GM19467 (cell line): ENCODE data around the gene SPAG16.
"Not testable (repeated sequence)": the region's sequence is repeated elsewhere in the genome, so short reads cannot be mapped to it uniquely, and the experiment has no call there.

ENCODE experiments used
- ATAC-seq: cut with Tn5 transposase; IDR thresholded peaks from one replicate; pipeline ENCODE4 v1.9.1; 2021; ENCODE audit warnings: mild to moderate bottlenecking, moderate library complexity; ENCODE audit not compliant: unreplicated experiment

Gene SPAG16

DNA sequence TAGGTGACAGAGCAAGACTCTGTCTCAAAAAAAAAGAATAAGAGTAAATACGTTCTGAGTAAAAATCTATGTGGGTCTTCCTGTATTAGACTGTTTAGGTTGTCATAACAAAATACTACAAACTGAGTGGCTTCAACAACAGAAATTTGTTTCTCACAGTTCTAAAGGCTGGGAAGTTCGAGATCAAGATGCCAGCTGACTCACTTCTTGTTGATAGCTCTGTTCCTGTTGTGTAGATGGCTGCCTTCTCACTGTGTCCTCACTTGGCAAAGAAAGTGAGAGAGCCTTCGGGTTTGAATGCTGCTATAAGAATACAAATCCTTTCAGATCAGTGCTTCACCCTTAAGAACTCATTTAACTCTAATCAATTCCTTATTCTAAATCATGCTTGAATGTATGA, 696.6 kb downstream of the SPAG16 start:
- ATAC-seq, result no peak

DNA sequence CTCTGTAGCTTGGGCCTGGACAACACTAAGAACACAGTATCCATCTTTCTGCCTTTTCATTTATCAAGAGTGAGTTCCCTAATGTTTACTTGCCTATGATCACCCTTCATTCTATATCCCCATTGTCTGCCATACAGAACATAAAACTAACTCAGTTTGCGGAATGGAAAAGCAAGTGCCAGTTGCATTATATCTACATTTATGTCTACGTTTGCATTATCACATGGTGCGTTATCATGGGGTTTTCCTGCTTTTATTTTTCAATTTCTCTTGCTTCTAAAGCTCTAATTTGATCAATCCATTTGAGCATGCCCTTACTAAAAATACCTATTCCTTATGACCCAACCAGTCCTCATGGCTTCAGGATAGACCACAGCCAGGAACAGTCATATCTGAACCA, 704.9 kb downstream of the SPAG16 start:
- no peak for ATAC-seq

DNA sequence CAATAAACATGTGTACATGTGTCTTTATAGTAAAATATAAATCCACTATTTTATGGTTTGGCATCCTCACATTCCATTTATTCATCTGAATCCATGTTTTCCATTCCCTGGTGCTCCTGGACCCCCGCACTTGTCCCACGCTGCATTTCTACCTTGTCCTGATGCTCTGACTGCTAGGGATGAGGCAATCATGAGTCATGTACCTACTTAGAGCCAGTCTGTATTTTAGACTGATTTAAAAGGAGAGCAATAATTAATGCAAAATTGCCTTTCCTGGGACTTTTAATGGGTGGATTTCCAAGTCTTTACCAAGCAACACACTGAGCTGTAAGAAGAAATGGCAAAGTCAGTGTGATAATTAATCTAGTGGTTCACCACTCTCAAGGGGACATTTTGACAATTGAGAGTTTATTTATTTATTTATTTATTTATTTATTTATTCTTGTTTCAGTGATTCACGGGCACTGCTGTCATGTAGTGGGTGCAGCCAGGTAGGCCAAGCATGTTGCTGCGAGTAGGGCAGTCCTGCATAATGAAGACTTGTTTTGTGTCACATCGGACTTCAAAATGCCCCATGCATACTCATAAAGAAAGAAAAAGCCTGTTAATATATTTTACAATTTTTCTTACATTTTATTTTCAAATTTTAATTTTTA, 707.3 kb downstream of the SPAG16 start:
- no peak for ATAC-seq

DNA sequence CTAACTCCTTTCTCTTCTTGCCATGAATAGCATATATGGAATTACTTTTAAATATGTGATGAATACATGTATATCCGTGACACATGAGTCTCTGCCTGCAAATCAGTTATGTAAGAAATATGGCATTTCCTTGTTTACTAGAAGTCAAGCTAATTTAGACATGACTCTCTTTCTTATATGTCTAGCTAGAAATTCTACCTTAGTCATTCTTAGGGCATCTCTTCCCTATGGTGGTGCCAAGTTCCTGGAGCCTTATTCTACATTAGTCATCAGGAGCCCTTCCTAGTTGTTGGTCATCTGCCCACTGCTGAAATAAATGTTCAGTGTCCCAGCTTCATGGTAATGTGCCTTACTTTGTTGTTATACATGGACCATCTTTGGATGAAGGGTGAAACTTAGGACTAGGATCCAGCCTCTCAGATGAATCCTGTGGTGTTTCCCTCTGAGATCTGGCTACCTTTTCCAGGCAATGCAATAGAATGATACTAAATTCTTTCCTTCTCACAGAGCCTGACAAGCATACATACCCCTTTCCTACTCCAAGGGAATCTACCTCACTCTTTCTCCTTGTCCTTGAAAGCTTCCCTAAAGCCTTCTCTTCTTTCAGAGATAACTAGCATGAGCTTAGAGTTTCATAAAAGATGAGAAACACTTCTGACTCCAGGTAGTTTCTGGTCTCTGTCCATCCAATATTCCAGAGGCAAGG, 711.3 kb downstream of the SPAG16 start:
- no peak for ATAC-seq

DNA sequence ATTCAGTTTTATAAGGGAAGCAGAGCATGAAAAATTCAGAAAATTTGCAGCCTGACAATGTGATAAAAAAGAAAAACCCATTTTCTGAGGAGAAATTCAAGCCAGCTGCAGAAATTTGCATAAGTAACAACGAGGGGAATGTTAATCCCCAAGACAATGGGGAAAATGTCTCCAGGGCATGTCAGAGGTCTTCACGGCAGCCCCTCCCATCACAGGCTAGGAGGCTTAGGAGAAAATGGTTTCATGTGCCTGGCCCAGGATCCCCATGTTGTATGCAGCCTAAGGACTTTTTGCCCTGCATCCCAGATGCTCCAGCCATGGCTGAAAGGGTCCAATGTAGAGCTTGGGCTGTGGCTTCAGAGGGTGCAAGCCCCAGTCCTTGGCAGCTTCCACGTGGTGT, 714.7 kb downstream of the SPAG16 start:
- ATAC-seq, result not testable (repeated sequence)

DNA sequence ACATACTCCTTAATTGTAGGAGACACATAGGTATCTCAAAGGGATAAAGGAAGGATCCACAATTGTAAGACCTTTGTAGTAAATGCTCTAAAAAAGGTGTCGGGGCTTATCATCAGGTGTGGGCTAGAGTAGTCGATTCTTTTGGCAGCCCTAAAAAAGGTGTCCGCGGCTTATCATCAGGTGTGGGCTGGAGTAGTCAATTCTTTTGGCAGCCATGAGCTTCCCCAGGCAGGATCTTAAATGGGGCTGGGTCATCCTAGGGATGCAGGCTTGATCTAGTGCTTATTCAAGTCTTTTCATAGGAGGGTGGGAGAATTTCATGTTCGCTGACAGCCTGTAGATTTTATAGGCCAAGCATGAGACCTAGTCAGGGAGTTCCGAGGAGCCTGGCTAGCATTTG, 720.2 kb downstream of the SPAG16 start:
- ATAC-seq, result no peak

DNA sequence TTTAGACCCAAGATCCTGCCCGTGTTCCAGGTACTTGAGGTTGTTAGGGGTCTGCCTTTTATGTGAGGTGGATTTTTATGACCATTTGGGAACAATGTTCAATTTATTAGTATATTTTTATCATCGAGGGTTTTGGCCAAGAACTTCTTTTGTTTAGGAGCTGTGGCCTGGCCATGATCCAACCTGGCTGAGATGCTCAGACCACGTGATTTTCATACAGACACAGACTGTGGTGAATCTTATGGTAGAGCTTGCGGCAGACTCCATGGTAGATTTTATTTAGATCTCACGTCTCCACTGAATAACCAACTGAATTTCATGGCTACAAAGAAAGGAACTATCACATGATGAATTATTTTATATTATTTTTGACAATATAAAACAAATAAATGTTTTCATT, 721.1 kb downstream of the SPAG16 start:
- ATAC-seq, result no peak

DNA sequence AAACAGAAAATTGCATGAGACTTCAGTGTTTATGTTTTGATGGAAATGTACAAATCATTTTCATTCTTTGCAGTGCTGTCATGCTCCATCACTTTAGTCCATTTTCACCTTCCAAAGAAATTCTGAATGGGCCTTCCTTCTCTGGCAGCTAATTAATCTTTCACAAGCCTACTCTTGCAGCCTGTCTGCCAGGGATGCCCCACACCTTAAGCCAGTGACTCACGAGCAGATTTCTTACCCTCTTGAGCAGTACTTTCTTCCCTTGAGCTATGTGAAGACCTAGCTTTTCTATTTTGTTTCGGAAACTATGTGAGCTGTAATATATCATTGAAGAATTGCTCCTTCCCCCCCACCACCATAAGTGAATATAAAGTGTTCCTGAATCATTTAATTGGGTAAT, 722.3 kb downstream of the SPAG16 start:
- ATAC-seq, result no peak

DNA sequence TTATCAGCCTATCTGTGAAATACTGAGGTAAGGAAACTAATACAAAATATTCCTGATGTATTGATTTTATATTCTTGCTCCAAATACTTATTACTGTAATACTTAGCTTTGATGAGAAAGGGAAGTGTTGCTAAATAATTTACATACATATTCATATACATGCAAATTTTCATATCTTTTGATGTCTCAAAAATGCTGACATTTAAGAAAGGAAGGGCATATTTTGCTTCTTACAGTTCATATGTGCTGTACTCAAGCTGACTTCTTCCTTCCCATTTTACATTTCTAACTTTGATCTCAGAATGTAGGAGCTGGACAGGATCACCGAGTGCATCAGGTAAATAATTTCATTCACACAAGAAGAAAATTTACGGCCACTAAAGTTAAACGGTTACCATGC, 727.4 kb downstream of the SPAG16 start:
- no peak for ATAC-seq

DNA sequence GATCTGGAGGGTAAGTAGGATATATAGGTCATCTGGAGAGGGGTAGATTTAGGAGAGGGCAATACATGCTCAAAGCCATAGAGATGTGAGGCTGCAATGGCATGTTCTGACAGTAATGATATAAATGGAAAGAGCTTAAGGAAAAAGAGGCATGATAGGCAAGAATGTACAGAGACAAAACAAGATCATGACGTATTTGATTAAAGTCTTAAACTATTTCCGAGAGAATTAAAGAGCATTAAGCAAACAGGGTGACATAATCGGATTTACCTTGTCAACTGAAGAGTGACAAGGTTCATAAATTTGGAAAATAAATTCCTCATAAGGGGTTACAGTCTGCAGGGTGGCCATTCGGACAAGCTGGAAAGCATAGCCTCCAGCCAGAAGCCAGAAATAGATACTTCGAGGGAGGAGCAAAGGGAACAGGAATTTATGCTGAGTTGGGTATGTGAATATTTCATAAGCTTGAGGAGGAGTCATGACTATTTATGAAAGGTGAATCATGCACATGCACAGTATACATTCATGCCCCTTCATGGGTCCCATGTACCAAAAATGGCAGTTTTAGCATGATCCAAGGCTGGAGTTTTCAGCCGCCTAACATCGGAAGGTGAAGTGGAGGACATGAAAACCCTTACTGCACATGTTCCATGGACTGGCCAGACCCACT, 730.4 kb downstream of the SPAG16 start:
- no peak for ATAC-seq

DNA sequence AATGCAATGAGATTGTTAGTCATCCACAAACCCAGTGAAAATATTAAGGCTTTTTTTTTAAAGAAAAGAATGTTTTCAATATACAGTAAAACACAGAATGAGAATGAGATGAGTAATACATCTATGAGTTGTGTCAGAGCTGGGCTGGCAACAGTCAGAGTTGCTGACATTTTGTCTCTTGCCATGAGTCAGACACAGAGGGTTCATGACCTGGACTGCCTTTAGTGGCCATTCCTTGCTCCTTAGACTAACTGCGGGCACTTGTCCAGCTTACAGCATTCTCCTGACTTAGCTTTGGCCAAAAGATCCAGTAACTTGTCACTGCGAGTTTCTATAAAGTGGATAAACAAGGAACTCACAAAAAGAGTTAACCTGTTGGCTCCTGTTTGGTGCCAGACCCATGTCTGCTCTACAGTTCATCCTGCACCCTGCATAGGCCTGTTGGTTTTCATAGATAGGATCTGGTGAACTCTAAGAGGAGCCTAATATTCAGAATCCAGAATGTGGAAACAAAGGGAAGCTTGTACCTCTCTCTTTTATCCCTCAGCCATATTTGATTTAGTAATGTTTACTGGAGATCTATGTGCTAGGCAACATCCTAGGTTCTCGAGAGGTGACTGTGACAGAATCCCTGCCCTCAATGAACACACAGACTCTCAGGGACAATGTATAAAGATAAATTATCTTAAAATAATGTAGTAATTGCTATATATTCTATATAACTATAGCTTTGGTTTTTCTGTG, 735.1 kb downstream of the SPAG16 start:
- ATAC-seq, result no peak

DNA sequence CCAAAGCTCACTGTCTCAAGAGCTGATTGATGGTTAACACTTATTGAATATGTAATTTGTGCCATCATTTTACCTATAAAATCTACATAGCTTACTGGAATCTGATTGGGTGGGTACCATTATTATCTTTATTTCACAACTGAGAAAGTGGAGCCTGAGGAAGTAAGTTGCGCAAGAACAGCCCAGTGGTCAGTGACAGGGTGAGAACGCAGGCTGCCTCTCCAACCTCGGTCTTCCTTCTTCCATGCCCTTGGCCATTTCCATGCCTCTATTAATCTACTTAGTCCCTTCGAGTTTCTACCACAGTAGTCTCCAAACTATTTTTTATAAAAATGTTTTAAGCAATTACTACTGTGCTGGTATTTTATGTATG, 735.7 kb downstream of the SPAG16 start:
- ATAC-seq, result no peak

DNA sequence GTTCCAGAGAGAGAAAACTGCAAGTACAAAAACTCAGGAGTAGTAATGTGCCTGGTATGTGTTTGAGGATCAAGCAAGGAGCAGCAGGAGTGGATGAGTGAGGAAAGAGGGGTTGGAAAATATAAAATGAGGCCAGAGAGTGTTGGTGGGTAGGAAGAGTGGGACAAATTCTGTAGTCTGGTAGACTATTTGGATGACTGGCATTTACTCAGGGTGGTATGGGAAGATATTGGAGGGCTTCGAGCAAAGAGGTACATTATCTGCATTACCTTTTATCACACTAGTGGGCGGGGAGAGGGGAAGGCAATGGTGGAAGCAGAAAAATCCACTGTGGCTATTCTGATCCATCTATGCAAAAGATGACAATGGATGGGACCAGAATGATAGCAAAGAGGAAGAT, 744.9 kb downstream of the SPAG16 start:
- ATAC-seq, result no peak

DNA sequence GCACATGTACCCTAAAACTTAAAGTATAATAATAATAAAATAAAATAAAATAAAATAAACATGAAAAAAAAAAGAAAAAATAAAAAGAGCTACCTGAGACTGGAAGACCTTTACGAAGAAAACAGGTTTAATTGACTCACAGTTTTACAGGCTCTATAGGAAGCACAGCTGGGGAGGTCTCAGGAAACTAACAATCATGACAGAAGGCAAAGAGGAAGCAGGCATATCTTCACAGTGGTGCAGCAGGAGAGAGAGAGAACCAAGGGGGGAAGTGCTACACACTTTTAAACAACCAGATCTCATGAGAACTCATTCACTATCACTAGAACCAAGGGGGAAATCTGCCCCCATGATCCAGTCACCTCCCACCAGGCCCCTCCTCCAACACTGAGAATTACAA, 747.3 kb downstream of the SPAG16 start:
- ATAC-seq, result no peak

DNA sequence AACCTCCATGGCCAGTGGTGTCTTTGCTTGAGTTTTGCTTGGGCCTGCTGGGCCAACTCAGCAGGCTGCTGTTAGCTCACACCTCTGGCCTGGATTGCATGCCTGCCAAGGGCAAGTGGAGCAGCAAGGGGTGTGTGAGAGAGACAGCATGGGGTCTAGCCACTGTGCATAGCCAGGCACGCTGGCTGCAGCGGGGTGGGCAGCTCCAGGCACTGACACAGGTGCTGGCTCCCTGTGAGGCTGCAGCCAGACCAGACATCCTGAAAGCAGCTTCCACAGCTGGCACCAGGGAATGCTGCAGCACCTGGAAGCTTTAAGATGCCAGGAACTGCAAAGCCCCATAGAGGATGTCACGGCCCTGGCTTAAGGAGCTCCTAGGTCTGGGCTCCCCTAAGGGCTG, 750.2 kb downstream of the SPAG16 start:
- no peak for ATAC-seq

DNA sequence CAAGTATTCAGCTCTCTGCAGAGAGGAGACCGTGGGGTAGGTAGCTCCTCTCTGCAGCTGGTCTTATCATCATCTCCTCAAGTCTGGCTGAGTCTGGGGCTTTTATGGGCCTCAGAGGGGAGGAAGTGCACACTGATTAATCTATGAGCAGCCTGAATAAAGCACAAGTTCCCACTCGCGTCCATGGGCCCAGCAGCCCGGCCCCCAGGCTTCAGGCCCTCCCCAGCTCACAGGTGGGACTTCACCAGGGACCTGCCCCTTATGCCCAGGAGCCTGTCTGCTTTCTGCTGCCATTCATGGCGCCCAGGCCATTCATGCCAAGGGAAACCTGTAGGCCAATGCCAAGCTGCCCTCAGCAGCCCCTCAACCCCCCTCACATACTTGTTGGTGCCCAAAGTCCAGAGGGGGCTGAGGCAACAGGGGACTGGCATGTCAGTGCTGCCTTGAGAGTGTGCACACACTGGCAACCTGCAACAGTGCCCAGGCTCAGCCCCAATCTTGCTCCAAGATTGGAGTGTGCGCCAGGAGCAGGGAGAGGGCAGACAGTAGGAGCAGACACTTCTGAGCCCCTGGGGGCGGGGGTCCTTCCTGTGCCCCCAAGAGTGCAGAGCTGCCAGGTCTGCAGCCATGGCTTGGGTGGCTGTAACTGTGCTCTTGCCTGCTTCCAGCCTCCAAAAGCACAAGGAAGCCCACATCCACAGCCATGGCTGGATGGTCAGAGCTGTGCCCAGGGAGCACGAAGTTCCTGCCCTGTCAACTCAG, 751.0 kb downstream of the SPAG16 start:
- no peak for ATAC-seq

DNA sequence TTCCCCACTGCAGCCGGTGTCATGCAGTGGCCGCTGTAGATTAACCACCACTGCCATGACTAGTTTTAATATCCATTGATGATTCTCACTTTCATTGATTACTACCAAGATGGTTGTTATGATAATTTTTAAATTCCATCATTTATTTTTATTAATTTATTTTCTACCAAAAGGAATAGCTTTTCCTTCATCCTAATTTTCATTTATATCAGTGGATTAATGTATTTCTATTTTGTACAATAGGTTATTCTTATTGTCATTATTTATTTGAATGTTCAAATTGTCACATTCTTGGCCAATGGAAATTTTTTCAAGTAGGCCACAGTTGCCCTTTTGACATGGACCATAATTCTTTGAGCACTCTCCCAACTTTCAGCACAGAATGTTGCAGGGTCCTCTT, 751.7 kb downstream of the SPAG16 start:
- ATAC-seq, result no peak

DNA sequence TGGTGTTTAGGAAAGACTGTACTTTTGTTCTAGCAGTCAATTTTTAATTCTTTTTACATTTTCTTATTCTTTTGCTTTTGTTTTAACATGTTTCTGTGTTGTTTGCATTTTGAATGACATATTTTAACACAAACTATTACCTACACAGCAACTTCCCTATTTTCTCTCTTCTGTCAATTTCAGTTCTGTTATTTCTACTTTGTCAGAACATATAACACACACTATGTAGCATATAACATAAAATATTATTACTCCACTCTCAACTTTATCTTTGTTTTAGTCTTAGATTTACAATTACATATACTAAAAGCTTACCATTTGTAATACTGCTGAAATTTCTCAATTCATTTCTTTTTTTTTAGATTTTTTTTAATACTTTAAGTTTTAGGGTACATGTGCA, 753.9 kb downstream of the SPAG16 start:
- no peak for ATAC-seq

DNA sequence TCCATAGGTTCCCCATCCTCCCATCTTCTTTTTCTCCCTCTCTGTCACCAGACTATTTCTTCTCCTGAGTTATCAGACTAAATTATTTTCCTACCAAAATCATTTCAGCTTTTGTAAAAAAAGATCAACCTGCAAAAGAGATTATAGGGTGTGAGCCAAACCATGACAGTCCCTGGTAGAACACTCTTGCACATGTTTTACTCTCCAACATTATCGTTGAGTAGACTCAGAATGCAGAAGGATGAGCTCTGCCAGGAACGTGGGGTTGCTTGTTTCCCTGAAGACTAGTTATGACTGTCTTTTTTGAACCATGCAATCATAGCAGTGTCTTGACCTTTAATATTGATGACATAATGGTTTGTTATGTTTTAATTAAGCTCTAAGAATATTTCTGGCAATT, 766.5 kb downstream of the SPAG16 start:
- no peak for ATAC-seq

DNA sequence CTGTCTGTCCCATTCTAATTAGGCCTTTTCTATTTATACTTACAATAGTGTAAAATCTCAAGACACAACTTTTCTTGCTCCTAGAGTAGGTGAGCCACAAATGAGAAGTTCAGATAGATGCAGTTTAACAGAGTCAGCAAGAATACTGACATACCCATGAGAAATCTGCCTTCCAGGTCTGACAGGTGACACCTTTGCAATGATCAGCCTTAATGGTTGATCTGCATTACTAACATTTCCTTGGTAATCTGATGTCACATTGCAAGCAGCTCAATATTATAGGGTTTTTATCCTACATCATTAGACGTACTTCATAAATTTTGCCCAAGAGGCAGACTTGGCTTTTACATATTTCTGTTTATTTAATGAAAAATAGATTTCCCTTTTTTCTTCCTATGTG, 767.3 kb downstream of the SPAG16 start:
- ATAC-seq, result no peak

DNA sequence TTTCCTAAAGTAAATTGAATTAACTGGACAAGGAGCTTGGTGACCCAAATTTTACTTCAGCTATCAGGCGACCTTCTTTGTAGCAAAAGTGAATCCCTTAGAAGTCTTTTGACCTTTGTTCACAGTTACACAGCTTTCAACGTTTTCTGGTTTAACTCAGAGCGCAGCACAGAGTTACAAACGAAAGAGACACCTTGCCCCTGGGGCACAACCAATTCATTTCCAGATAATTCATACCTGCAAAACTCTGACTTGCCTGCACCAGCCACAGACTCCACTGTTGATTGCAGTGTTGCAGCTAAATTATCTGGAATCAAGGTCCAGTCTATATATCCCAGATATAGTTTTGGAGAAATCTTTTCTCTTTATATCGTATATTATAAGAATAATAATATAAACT, 768.0 kb downstream of the SPAG16 start:
- ATAC-seq, result no peak
